GM23338 (cell line): ENCODE data around the gene DLG3. TPM values are rescaled to one million over a fixed set of nuclear protein-coding genes. Genes with fewer than 3 reads are reported as not detected.

Source experiments
- EZH2phosphoT487 ChIP-seq: fragments of 200-600 bp; sonication (generic); IDR thresholded peaks from one replicate; pipeline ENCODE4 v1.8.1; 2018; ENCODE audit warnings: antibody characterized with exemption; ENCODE audit not compliant: unreplicated experiment
- JUNB ChIP-seq: IDR thresholded peaks from one replicate; pipeline ENCODE4 v1.6.1; 2016; ENCODE audit warnings: antibody characterized with exemption; ENCODE audit not compliant: unreplicated experiment
- NANOG ChIP-seq: IDR thresholded peaks from 2 replicates; pipeline ENCODE4 v1.6.1; 2016; ENCODE audit warnings: antibody characterized with exemption, borderline replicate concordance
- POLR2AphosphoS5 ChIP-seq: IDR thresholded peaks from 2 replicates; pipeline ENCODE4 v1.6.1; 2016; ENCODE audit warnings: antibody characterized with exemption, low read depth
- ZNF114 ChIP-seq: fragments of 250-450 bp; sonication (Bioruptor Pico); IDR thresholded peaks from 2 replicates; pipeline ENCODE4 v1.5.0; 2020; ENCODE audit warnings: mild to moderate bottlenecking, moderate library complexity
- ZNF331 ChIP-seq: fragments of 250-450 bp; sonication (Bioruptor Pico); IDR thresholded peaks from 2 replicates; pipeline ENCODE4 v1.5.0; 2020; ENCODE audit warnings: low read depth, mild to moderate bottlenecking, moderate library complexity
- polyA plus RNA-seq: library from polyadenylated mRNA; unstranded; fragments of >200 nt; fragmentation: Nextera tagmentation; extraction: Ambion mirVana; gene quantifications from 2 replicates; pipeline ENCODE4 v1.2.1, GENCODE V29; 2016
- total RNA-seq: library from RNA; depleted of rRNA; stranded (reverse); fragments of >200 nt; shearing (Covaris generic); gene quantifications from 2 replicates; pipeline ENCODE4 v1.2.3, GENCODE V29; 2014
- TF ChIP-seq, protein P1 (sequence below): fragments of 250-450 bp; sonication (Bioruptor Pico); IDR thresholded peaks from 2 replicates; pipeline ENCODE4 v1.5.0; 2020; ENCODE audit warnings: mild to moderate bottlenecking, moderate library complexity
- TF ChIP-seq, protein P2 (sequence below): IDR thresholded peaks from one replicate; pipeline ENCODE4 v1.6.1; 2018; ENCODE audit warnings: antibody characterized with exemption; ENCODE audit not compliant: unreplicated experiment
- TF ChIP-seq, protein P3 (sequence below): IDR thresholded peaks from 2 replicates; pipeline ENCODE4 v1.6.1; 2016; ENCODE audit warnings: antibody characterized with exemption

The DLG3 gene
- total and polyA plus RNA-seq, 2 experiments from 2014 or later: 13.0 to 61.8 TPM

DNA sequence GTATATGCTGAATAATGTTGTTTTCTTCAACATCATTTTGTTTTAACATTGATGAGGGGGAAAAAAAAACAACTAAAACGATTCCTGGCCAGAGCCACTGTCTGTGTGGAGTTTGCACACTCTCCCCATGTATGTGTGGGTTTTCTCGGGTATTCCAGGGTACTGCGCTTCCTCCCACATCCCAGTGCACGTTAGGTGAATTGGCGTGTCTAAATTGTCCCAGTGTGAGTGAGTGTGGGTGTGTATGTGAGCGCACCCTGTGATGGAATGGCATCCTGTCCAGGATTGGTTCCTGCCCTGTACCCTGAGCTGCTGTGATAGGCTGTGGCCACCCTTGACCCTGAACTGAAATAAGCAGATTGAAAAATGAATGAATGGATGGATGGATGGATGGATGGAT lies 2.4 kb upstream of the DLG3 start (continued):
- TF ChIP-seq, protein P1, sequence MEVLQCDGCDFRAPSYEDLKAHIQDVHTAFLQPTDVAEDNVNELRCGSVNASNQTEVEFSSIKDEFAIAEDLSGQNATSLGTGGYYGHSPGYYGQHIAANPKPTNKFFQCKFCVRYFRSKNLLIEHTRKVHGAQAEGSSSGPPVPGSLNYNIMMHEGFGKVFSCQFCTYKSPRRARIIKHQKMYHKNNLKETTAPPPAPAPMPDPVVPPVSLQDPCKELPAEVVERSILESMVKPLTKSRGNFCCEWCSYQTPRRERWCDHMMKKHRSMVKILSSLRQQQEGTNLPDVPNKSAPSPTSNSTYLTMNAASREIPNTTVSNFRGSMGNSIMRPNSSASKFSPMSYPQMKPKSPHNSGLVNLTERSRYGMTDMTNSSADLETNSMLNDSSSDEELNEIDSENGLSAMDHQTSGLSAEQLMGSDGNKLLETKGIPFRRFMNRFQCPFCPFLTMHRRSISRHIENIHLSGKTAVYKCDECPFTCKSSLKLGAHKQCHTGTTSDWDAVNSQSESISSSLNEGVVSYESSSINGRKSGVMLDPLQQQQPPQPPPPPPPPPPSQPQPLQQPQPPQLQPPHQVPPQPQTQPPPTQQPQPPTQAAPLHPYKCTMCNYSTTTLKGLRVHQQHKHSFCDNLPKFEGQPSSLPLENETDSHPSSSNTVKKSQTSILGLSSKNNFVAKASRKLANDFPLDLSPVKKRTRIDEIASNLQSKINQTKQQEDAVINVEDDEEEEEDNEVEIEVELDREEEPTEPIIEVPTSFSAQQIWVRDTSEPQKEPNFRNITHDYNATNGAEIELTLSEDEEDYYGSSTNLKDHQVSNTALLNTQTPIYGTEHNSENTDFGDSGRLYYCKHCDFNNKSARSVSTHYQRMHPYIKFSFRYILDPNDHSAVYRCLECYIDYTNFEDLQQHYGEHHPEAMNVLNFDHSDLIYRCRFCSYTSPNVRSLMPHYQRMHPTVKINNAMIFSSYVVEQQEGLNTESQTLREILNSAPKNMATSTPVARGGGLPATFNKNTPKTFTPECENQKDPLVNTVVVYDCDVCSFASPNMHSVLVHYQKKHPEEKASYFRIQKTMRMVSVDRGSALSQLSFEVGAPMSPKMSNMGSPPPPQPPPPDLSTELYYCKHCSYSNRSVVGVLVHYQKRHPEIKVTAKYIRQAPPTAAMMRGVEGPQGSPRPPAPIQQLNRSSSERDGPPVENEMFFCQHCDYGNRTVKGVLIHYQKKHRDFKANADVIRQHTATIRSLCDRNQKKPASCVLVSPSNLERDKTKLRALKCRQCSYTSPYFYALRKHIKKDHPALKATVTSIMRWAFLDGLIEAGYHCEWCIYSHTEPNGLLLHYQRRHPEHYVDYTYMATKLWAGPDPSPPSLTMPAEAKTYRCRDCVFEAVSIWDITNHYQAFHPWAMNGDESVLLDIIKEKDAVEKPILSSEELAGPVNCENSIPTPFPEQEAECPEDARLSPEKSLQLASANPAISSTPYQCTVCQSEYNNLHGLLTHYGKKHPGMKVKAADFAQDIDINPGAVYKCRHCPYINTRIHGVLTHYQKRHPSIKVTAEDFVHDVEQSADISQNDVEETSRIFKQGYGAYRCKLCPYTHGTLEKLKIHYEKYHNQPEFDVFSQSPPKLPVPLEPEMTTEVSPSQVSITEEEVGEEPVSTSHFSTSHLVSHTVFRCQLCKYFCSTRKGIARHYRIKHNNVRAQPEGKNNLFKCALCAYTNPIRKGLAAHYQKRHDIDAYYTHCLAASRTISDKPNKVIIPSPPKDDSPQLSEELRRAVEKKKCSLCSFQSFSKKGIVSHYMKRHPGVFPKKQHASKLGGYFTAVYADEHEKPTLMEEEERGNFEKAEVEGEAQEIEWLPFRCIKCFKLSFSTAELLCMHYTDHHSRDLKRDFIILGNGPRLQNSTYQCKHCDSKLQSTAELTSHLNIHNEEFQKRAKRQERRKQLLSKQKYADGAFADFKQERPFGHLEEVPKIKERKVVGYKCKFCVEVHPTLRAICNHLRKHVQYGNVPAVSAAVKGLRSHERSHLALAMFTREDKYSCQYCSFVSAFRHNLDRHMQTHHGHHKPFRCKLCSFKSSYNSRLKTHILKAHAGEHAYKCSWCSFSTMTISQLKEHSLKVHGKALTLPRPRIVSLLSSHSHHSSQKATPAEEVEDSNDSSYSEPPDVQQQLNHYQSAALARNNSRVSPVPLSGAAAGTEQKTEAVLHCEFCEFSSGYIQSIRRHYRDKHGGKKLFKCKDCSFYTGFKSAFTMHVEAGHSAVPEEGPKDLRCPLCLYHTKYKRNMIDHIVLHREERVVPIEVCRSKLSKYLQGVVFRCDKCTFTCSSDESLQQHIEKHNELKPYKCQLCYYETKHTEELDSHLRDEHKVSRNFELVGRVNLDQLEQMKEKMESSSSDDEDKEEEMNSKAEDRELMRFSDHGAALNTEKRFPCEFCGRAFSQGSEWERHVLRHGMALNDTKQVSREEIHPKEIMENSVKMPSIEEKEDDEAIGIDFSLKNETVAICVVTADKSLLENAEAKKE: no peak
- TF ChIP-seq EZH2phosphoT487: no peak
- no peak for TF ChIP-seq NANOG
- no peak for TF ChIP-seq POLR2AphosphoS5
- TF ChIP-seq, protein P2, sequence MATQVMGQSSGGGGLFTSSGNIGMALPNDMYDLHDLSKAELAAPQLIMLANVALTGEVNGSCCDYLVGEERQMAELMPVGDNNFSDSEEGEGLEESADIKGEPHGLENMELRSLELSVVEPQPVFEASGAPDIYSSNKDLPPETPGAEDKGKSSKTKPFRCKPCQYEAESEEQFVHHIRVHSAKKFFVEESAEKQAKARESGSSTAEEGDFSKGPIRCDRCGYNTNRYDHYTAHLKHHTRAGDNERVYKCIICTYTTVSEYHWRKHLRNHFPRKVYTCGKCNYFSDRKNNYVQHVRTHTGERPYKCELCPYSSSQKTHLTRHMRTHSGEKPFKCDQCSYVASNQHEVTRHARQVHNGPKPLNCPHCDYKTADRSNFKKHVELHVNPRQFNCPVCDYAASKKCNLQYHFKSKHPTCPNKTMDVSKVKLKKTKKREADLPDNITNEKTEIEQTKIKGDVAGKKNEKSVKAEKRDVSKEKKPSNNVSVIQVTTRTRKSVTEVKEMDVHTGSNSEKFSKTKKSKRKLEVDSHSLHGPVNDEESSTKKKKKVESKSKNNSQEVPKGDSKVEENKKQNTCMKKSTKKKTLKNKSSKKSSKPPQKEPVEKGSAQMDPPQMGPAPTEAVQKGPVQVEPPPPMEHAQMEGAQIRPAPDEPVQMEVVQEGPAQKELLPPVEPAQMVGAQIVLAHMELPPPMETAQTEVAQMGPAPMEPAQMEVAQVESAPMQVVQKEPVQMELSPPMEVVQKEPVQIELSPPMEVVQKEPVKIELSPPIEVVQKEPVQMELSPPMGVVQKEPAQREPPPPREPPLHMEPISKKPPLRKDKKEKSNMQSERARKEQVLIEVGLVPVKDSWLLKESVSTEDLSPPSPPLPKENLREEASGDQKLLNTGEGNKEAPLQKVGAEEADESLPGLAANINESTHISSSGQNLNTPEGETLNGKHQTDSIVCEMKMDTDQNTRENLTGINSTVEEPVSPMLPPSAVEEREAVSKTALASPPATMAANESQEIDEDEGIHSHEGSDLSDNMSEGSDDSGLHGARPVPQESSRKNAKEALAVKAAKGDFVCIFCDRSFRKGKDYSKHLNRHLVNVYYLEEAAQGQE: no peak
- TF ChIP-seq, protein P3, sequence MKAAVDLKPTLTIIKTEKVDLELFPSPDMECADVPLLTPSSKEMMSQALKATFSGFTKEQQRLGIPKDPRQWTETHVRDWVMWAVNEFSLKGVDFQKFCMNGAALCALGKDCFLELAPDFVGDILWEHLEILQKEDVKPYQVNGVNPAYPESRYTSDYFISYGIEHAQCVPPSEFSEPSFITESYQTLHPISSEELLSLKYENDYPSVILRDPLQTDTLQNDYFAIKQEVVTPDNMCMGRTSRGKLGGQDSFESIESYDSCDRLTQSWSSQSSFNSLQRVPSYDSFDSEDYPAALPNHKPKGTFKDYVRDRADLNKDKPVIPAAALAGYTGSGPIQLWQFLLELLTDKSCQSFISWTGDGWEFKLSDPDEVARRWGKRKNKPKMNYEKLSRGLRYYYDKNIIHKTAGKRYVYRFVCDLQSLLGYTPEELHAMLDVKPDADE: no peak
- no peak for TF ChIP-seq ZNF331 (CRISPR knock-in tag)
- TF ChIP-seq JUNB: no peak
- TF ChIP-seq ZNF114 (CRISPR knock-in tag): no peak
